GM13976 (cell line): Measurements from ENCODE around the gene DCPS.
"Not testable (repeated sequence)": the region's sequence is repeated elsewhere in the genome, so short reads cannot be mapped to it uniquely, and the experiment has no call there.

Experiments
- DNase-seq: peaks from one replicate; pipeline ENCODE4 v3.0.0; 2012; ENCODE audit warnings: low spot score
- in situ Hi-C: fragments of 300-500 bp; cut with MboI; formaldehyde crosslinking; loops from one replicate; pipeline ENCODE4 v1.12.0; 2022; ENCODE audit warnings: low sequenced_read_pairs, mixed read lengths, inconsistent platforms; ENCODE audit not compliant: unreplicated experiment
- TF ChIP-seq, protein P1 (sequence below): IDR thresholded peaks from 2 replicates; pipeline ENCODE4 v1.5.1; 2012; ENCODE audit warnings: borderline replicate concordance, mild to moderate bottlenecking; ENCODE audit not compliant: insufficient read depth; ENCODE audit errors: extremely low read depth, missing control alignments, control extremely low read depth

The DCPS gene

DNA sequence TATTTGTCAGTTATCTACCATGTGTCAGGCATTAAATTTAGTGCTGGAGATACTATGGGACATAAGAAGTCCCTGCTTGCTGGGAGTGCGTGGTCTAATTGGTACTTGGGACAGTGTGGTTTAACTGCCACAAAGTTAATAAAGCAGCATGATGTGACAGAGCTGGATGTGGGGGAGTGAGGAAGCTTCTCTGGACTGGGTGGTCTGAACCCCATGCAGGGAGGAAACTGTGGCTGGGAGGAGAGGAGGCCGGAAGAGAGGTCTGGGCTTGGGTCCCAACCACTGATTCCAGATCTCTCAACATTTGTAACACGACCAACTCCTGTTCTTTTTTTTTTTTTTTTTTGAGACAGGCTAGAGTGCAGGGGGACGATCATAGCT lies 88.8 kb downstream of the DCPS start:
- DNase-seq = no peak
- in situ Hi-C loops = no loop called here
- TF ChIP-seq, protein P1, sequence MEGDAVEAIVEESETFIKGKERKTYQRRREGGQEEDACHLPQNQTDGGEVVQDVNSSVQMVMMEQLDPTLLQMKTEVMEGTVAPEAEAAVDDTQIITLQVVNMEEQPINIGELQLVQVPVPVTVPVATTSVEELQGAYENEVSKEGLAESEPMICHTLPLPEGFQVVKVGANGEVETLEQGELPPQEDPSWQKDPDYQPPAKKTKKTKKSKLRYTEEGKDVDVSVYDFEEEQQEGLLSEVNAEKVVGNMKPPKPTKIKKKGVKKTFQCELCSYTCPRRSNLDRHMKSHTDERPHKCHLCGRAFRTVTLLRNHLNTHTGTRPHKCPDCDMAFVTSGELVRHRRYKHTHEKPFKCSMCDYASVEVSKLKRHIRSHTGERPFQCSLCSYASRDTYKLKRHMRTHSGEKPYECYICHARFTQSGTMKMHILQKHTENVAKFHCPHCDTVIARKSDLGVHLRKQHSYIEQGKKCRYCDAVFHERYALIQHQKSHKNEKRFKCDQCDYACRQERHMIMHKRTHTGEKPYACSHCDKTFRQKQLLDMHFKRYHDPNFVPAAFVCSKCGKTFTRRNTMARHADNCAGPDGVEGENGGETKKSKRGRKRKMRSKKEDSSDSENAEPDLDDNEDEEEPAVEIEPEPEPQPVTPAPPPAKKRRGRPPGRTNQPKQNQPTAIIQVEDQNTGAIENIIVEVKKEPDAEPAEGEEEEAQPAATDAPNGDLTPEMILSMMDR = no peak

DNA sequence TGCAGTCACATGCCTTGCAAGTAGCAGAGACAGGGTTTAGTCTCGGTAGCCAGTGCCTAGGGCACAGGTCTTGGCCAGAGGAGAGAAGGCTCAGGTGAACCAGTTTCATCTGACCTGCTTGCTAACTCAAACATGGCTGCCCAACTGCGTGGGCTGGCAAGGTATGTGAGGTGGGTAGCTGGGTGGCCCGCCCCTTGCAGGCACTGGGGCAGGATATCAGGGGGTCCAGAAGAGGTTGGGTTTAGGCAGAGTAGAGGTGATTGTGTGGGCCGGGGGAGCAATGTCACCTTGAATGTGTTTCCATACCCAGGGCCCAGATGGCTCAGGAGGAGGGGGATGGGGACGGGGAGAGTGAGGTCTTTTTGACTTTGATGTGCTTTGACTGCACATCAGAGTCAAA lies 89.3 kb downstream of the DCPS start:
- DNase-seq = no peak
- TF ChIP-seq, protein P1 = no peak

DNA sequence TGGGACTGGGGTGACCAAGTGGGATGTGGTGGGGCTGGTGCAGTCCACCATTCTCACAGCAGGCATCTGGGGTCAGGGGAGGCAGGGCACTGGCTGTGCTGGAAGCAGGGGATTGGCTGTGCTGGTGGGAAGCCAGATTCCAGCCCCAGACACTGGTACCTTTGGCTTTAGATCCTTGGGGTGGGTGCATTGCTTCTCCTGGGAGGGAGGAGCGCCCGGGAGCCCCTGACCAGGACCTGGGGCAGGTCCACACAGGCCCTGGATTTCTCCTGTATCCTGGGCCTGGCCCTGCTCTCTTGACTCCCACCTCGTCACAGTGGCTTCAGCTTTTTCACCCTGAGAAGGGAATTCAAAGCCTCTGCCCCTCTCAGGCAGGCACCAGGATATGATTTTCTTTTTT lies 90.2 kb downstream of the DCPS start:
- DNase-seq = no peak
- in situ Hi-C loops = no loop called here
- TF ChIP-seq, protein P1 = no peak

More for the DNA sequence above, 89.3 kb downstream of the DCPS start:
- in situ Hi-C loops = no loop called here

- in situ Hi-C loops, DNase-seq: not testable (repeated sequence)
Measured at GRCh38 chr11:126394634-126395072, 90.8 kb downstream of the DCPS start.
